NCI-H146 (cell line): ENCODE results near the gene CLDN5.

Experiments
- DNase-seq: peaks from one replicate; lab custom pipeline; 2025; lab: John Stamatoyannopoulos, UW

CLDN5 gene, protein sequence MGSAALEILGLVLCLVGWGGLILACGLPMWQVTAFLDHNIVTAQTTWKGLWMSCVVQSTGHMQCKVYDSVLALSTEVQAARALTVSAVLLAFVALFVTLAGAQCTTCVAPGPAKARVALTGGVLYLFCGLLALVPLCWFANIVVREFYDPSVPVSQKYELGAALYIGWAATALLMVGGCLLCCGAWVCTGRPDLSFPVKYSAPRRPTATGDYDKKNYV

DNA sequence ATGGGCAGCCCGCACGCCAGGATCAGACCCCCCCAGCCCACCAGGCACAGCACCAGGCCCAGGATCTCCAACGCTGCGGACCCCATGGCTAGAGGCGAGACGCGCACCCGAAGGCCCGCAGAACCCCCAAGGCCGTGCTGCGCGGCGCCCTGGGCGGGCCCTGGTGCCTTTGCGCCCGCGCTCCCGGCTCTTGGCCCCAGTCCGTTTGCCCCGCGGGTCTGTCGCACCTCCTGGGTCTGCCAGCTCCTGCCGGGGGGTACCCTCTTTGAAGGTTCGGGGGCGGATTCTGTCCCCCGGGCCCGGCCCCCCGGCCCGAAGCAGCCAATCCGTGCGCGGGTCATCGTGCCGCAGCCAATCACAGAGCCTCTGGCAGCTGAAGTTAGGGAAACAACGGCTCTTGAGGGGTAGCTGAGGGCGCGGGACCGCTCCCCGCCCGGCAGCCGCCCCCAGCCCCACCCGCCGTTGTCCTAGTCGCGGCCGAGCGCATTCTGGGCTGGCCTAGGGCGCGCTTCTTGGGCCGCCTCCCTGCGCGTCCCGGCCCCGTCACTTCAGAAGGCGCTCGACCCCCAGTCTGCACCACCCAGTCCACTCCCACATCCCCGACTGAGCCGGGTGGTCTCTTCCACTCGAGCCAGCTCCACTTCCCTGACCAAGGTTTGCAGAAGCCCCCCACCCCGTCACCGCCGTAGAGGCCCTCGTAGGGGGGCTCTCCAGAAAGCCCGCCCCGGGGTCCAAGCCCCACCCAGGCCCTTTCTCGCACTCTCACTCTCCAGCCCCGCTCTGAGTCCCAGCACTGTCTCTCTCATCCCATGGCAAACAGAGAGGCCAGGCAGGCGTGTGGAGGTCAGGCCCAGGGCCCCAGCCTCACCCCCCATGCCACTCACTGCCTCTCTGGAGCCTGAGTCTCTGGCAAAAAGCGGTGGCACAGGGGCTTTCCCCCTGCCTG, at the start of gene CLDN5:
CLDN5 (minus strand) TSS at position 241 of the 946 bp plus-strand sequence; CDS start at position 86, 155 bp downstream.
- no peak for DNase-seq

GRCh38 chr22:19571995-19572394, 47.8 kb upstream of the CLDN5 start:
- DNase-seq: no peak

GRCh38 chr22:19571207-19571795, 47.1 kb upstream of the CLDN5 start:
- no peak for DNase-seq

GRCh38 chr22:19569976-19570375, 45.8 kb upstream of the CLDN5 start:
- DNase-seq: no peak

DNA sequence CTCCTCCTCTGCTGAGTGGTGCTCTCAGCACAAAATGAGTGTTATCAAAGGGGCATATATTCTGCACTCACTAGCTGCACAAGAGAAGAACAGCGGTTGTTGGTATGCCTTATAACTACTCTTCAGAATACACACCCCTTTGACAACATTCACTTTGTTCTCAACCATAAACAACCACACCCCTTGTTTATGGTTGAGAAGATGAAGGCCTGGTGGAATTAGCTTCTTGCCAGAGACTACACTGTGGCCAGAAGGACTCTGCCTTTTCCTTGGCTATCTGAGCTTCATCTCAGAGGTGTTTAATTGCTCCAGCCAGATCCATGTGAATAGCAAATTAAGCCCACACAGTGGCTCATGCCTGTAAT, 45.0 kb upstream of the CLDN5 start:
- DNase-seq: no peak

- DNase-seq: no peak
These were observed 44.4 kb upstream of the CLDN5 start for GRCh38 chr22:19568337-19569275.

GRCh38 chr22:19567157-19568009, 43.2 kb upstream of the CLDN5 start:
- no peak for DNase-seq

DNA sequence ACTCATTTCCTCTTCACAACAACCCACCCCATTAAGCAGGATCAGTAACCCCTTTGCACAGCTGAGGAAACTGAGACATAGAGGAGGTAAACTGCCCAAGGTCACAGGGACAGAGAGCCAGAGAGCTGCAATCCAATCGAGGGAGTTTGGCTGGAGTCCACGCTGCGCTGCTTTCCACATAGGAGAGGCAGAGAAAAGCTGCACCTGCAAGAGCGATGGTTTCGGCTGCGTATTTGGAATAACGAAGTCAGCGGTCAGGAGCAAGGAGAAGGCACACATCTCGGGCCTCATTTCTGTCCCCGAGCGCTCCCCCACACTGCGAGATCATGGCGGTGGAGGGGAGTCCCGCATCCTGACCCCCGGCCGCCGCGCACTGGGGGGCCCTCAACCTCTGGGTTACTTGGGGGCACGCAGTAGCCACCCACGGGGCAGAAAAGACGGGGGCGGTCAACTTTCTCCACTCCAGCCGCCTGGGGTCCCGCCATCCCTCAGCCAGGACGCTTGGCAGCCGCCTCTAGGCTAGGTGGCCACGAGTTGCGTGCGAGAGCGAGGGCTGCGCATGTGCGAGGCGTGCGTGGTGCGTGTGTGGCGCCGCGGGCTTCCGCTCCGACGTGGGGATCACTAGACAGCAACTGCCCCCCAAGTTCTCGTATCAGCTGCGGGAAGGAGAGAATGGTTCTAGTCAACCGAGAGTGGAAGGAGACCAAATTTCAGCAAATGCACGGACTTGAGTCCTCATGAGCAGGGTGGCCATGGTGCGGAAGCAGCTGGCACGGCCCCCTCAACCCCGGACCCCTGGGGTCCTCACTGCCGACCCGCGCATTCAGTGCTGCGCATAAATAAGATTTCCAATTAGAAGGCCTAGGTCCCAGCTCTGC, 42.3 kb upstream of the CLDN5 start:
- DNase-seq: no peak

DNA sequence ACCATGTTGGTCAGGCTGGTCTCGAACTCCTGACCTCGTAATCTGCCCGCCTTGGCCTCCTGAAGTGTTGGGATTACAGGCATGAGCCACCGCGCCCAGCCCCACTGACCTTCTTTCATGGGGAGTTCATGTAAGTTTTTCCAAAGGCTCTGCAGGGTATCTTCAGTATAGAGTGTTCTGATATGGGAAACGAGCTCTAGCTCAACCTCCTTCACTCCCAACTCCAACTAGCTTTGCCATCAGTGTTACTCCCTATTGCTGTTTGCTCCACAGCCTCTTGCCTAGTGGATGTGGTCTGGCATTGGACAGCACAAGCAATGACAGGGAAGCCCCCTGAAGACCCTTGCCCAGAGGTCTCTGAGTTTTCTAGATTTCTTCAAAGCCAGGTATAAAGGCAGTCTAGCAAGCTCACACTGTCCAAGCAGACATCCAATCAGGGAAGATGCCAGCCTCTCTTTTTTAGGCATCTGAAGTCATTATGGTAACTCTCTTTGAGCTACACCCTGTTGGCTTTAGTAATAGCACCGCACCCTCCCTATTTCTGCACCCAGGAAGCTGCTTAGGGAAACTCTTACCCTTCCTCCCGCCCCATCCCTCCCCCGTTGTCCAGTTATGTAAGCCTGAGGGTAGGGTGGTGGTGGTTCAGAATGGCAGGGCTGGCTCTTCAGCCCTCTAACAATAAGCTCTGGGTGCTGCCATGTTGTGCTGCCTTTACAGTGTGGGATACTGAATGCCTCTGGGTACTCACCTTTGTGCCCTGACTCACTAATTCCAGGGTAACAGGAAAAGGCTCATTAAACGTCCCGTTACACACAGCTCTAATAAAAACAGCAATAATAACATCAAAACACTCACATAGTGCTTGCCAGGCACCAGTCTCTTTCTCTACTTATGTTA, 41.4 kb upstream of the CLDN5 start:
- DNase-seq: no peak

- no peak for DNase-seq
These were observed 35.7 kb upstream of the CLDN5 start for GRCh38 chr22:19559956-19560355.

DNA sequence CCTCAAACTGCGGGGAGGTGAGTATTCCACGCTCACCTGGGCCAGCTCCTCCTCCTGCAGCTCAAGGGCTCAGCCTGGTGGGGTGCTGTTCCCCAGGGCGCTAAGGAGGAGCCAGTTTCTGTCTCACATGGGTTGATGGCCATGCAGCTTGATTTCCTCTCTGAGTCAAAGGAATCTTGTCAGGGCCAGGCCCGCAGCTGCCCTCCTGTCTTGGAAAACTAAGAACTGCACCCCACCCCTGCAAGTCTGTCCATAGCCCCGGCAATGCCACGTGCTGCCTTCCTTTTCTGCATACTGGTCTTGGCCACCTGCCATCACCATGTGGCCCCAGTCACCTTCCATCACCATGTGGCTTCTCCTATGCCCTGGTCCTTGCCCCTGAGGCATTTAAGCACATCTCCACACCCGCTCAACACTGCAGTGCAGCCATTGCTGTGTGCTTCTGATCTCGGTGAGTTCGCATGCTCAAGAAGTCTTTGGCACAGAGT, 35.2 kb upstream of the CLDN5 start:
- DNase-seq: no peak

- no peak for DNase-seq
These were observed 32.8 kb upstream of the CLDN5 start for GRCh38 chr22:19556963-19557545.

- no peak for DNase-seq
These were observed 31.4 kb upstream of the CLDN5 start for GRCh38 chr22:19555651-19556050.

- no peak for DNase-seq
These were observed 30.7 kb upstream of the CLDN5 start for GRCh38 chr22:19554834-19555404.

- no peak for DNase-seq
These were observed 29.0 kb upstream of the CLDN5 start for GRCh38 chr22:19553201-19553600.

- no peak for DNase-seq
These were observed 26.2 kb upstream of the CLDN5 start for GRCh38 chr22:19550382-19550781.

DNA sequence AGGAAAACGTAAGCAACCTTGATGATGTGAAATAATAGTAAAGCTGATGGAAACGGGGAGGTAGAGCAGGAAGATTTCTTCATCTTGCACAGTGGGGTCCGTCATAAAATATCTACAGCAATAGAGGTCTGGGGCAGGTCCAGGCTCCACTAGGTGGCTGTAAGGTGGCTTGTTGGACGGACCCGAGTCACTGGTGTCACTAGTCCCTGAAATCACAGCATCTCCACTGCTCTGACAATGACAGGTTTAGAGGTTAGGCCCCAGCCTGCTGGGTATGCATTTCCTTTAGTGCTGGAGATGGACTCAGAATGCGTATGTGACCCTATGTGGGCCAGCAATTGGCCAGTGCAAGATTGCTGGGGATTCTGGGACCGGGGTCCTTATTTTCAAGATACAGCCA, 25.2 kb upstream of the CLDN5 start:
- DNase-seq: no peak

GRCh38 chr22:19548964-19549363, 24.8 kb upstream of the CLDN5 start:
- DNase-seq: no peak
